HFFc6 (cell line): Measurements from ENCODE around the gene CRK. TPM values are rescaled to one million over a fixed set of nuclear protein-coding genes. Genes with fewer than 3 reads are reported as not detected.
"Not testable (repeated sequence)": the region's sequence is repeated elsewhere in the genome, so short reads cannot be mapped to it uniquely, and the experiment has no call there.

Experiments
- DNase-seq: peaks from one replicate; pipeline ENCODE4 v3.0.0-alpha.2; 2018
- H3K27ac Mint-ChIP-seq: 2 replicates; pipeline ENCODE4 v1.8.0; 2020; ENCODE audit warnings: mild to moderate bottlenecking, mixed read lengths
- H3K27me3 Mint-ChIP-seq: 2 replicates; pipeline ENCODE4 v1.8.0; 2021; ENCODE audit warnings: mild to moderate bottlenecking, moderate library complexity, mixed read lengths; ENCODE audit not compliant: insufficient read depth
- H3K36me3 Mint-ChIP-seq: 2 replicates; pipeline ENCODE4 v1.8.0; 2021; ENCODE audit warnings: low read depth, mixed read lengths
- H3K4me1 Mint-ChIP-seq: 2 replicates; pipeline ENCODE4 v1.8.0; 2020; ENCODE audit warnings: low read depth, mixed read lengths
- H3K4me3 Mint-ChIP-seq: 2 replicates; pipeline ENCODE4 v1.8.0; 2020; ENCODE audit warnings: mild to moderate bottlenecking, moderate library complexity, mixed read lengths
- H3K9me3 Mint-ChIP-seq: 2 replicates; pipeline ENCODE4 v1.8.0; 2020; ENCODE audit warnings: mild to moderate bottlenecking, mixed read lengths
- CTCF ChIP-seq: fragments of 200-600 bp; sonication (generic); IDR thresholded peaks from 2 replicates; pipeline ENCODE4 v1.5.0; 2021; ENCODE audit warnings: antibody characterized with exemption, mild to moderate bottlenecking
- total RNA-seq, 6 experiments: library from RNA; stranded (reverse); fragmentation: NEBNext Ultra II Directional; extraction: Animal tissue kit (Norgen Biotek cat#: 25700); gene quantifications; 2 replicates in 1 of 6; 3 replicates in 5 of 6; pipeline ENCODE4 v1.2.3, GENCODE V29; 2021

Gene CRK
- total RNA-seq, 6 experiments from 2014 or later: 71.1 to 83.1 (median 77.5) TPM

GRCh38 chr17:1461198-1461944 is 5.3 kb upstream of the CRK start:
- Mint-ChIP-seq H3K27me3 (peaks cover 11% of the 10 kb centered on the region), H3K4me1 (peaks cover 35% of the 10 kb centered on the region), H3K4me3 (no peak overlapping the region), H3K9me3 (peaks cover 11% of the 10 kb centered on the region), H3K36me3 (peaks cover 37% of the 10 kb centered on the region), H3K27ac (peak overlapping the region; percentile 8; the same call in 1 of the 2 replicates)
- TF ChIP-seq CTCF: no peak
- no peak for DNase-seq

- no peak for TF ChIP-seq CTCF
- peaks cover 11% of the 10 kb centered on the region for H3K9me3 Mint-ChIP-seq
- DNase-seq: peak; percentile 29
- H3K4me1 Mint-ChIP-seq: peaks cover 35% of the 10 kb centered on the region
- peaks cover 11% of the 10 kb centered on the region; the same call in 1 of the 2 replicates for H3K27me3 Mint-ChIP-seq
- no peak overlapping the region for H3K4me3 Mint-ChIP-seq
- H3K36me3 Mint-ChIP-seq: peaks cover 33% of the 10 kb centered on the region
- H3K27ac Mint-ChIP-seq: peak overlapping the region; percentile 9; the same call in 1 of the 2 replicates
These were observed 4.2 kb upstream of the CRK start for GRCh38 chr17:1460233-1460632.

GRCh38 chr17:1455291-1455796 is 688 bp downstream of the CRK start:
- Mint-ChIP-seq H3K36me3 (peaks cover 28% of the 10 kb centered on the region), H3K27me3 (0 out of 2 replicates have a peak, but pooled peaks cover 5% of the 10 kb centered on the region), H3K9me3 (no peaks in the 10 kb centered on the region), H3K4me1 (peaks cover 47% of the 10 kb centered on the region), H3K4me3 (peak overlapping the region; percentile 99), H3K27ac (peak overlapping the region; percentile 92)
- TF ChIP-seq CTCF: peak; percentile 77
- peak; percentile 72 for DNase-seq

GRCh38 chr17:1454541-1454940 is 1.5 kb downstream of the CRK start:
- H3K4me3 Mint-ChIP-seq: peak overlapping the region; percentile 99
- peak overlapping the region; percentile 92 for H3K27ac Mint-ChIP-seq
- no peaks in the 10 kb centered on the region for H3K9me3 Mint-ChIP-seq
- DNase-seq: no peak
- H3K36me3 Mint-ChIP-seq: peaks cover 30% of the 10 kb centered on the region
- TF ChIP-seq CTCF: no peak
- H3K4me1 Mint-ChIP-seq: peaks cover 40% of the 10 kb centered on the region
- H3K27me3 Mint-ChIP-seq: 0 out of 2 replicates have a peak, but pooled peaks cover 5% of the 10 kb centered on the region

GRCh38 chr17:1453694-1454093 is 2.3 kb downstream of the CRK start:
- H3K4me3 Mint-ChIP-seq: peak overlapping the region; percentile 64
- H3K27ac Mint-ChIP-seq: peak overlapping the region; percentile 33; the same call in 1 of the 2 replicates
- not testable (repeated sequence) for H3K27me3 Mint-ChIP-seq, DNase-seq, H3K9me3 Mint-ChIP-seq
- H3K4me1 Mint-ChIP-seq: peaks cover 48% of the 10 kb centered on the region
- peaks cover 36% of the 10 kb centered on the region for H3K36me3 Mint-ChIP-seq

- H3K27me3 Mint-ChIP-seq: 0 out of 2 replicates have a peak, but pooled peaks cover 5% of the 10 kb centered on the region
- H3K4me1 Mint-ChIP-seq: peaks cover 50% of the 10 kb centered on the region
- peak overlapping the region; percentile 33; the same call in 1 of the 2 replicates for H3K27ac Mint-ChIP-seq
- H3K4me3 Mint-ChIP-seq: peak overlapping the region; percentile 64
- H3K36me3 Mint-ChIP-seq: peaks cover 36% of the 10 kb centered on the region
- no peaks in the 10 kb centered on the region for H3K9me3 Mint-ChIP-seq
- no peak for TF ChIP-seq CTCF
- no peak for DNase-seq
These were observed 3.2 kb downstream of the CRK start for GRCh38 chr17:1452836-1453235.

GRCh38 chr17:1450261-1450660 is 5.8 kb downstream of the CRK start:
- Mint-ChIP-seq H3K36me3 (peaks cover 45% of the 10 kb centered on the region), H3K4me1 (peaks cover 50% of the 10 kb centered on the region)
- H3K4me3 Mint-ChIP-seq, H3K27ac Mint-ChIP-seq, H3K9me3 Mint-ChIP-seq, H3K27me3 Mint-ChIP-seq, DNase-seq: not testable (repeated sequence)
